Vagina (tissue), 2 donors: Measurements from ENCODE around the gene PRSS57. TPM values are rescaled to one million over a fixed set of nuclear protein-coding genes. Genes with fewer than 3 reads are reported as not detected.

Experiments
- DNase-seq, 2 donors: peaks; one replicate each; pipeline ENCODE4 v3.0.0-alpha.2; 2017; ENCODE audit errors: extremely low spot score in 2 of 2
- H3K27ac ChIP-seq: fragments of 200-600 bp; sonication (generic); one replicate; pipeline ENCODE4 v1.5.1; 2019
- H3K27me3 ChIP-seq: fragments of 200-600 bp; sonication (generic); one replicate; pipeline ENCODE4 v1.5.1; 2019
- H3K36me3 ChIP-seq, 2 donors: fragments of 200-600 bp; sonication (generic); one replicate each; pipeline ENCODE4 v1.5.1; 2017 to 2019
- H3K4me1 ChIP-seq: fragments of 200-600 bp; sonication (generic); one replicate; pipeline ENCODE4 v1.5.1; 2019
- H3K4me3 ChIP-seq, 2 donors: fragments of 200-600 bp; sonication (generic); 1 replicate in 1 of 2; 2 replicates in 1 of 2; pipeline ENCODE4 v1.5.1; 2016 to 2019
- H3K9me3 ChIP-seq: fragments of 200-600 bp; sonication (generic); one replicate; pipeline ENCODE4 v1.5.1; 2019
- POLR2A ChIP-seq, 2 donors: fragments of 450-650 bp; IDR thresholded peaks; one replicate each; pipeline ENCODE4 v1.6.1; 2017; ENCODE audit warnings: antibody characterized with exemption in 2 of 2, mild to moderate bottlenecking in 2 of 2, moderate library complexity in 2 of 2
- POLR2AphosphoS5 ChIP-seq, 2 donors: sonication (generic); formaldehyde crosslinking; IDR thresholded peaks; one replicate each; pipeline ENCODE4 v1.9.0; 2017; ENCODE audit warnings: antibody characterized with exemption in 2 of 2, mild to moderate bottlenecking in 2 of 2, low read depth in 1 of 2; ENCODE audit not compliant: insufficient read depth in 1 of 2
- intact Hi-C: fragments of 100-400 bp; cut with DNase I; formaldehyde crosslinking; loops from one replicate; pipeline ENCODE4 v1.15.1; 2023
- total RNA-seq: library from RNA; depleted of rRNA; stranded (reverse); fragments of >200 nt; gene quantifications from one replicate; pipeline ENCODE4 v1.2.3, GENCODE V29; 2016
- TF ChIP-seq, protein P1 (sequence below), 3 experiments: fragments of 450-650 bp in 2 of 3; fragments of 200-600 bp in 1 of 3; sonication (generic) in 1 of 3; IDR thresholded peaks; one replicate each; pipeline ENCODE4 v1.5.1; 2017 to 2019; ENCODE audit warnings: antibody characterized with exemption in 3 of 3, mild to moderate bottlenecking in 2 of 3, moderate library complexity in 2 of 3

PRSS57 gene
- total RNA-seq, 1 donor from 2014 or later = not detected

DNA sequence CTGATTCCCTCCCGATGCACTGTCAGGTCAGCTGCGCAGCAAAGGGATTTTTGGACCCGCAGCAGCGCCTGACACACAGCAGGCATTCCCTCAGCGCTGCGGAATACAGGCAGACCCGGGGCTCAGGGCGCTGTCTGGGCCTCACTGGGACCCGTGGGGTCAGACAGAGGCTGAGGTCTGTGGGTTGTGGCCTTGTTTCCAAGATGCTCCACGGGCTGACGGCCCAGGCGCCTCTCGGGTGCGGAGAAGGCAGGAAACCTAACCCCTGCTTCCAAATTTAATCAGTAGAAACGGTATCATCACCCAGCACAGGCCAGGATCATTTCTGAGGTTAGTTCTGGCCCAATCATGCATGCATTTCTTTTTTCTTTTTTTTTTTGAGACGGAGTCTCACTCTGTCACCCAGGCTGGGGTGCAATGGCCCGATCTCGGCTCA, 31.6 kb downstream of the PRSS57 start:
- peak overlapping the region; percentile 93 for H3K27ac ChIP-seq
- intact Hi-C loops = no loop called here
- no peaks in the 10 kb centered on the region for H3K9me3 ChIP-seq
- H3K36me3 ChIP-seq = no peaks in the 10 kb centered on the region
- H3K4me3 ChIP-seq = peak overlapping the region; percentile 66 to 74
- no peaks in the 10 kb centered on the region for H3K27me3 ChIP-seq
- H3K4me1 ChIP-seq = peaks cover 55% of the 10 kb centered on the region
- DNase-seq = no peak
- TF ChIP-seq POLR2A (IDR thresholded peaks at IDR 0.05) (no peak), POLR2AphosphoS5 (IDR thresholded peaks at IDR 0.05; ENCODE audit: insufficient read depth in 1 of 2, low read depth in 1 of 2) (peak in 1 of 2 donors; percentile 69)
- TF ChIP-seq, protein P1, sequence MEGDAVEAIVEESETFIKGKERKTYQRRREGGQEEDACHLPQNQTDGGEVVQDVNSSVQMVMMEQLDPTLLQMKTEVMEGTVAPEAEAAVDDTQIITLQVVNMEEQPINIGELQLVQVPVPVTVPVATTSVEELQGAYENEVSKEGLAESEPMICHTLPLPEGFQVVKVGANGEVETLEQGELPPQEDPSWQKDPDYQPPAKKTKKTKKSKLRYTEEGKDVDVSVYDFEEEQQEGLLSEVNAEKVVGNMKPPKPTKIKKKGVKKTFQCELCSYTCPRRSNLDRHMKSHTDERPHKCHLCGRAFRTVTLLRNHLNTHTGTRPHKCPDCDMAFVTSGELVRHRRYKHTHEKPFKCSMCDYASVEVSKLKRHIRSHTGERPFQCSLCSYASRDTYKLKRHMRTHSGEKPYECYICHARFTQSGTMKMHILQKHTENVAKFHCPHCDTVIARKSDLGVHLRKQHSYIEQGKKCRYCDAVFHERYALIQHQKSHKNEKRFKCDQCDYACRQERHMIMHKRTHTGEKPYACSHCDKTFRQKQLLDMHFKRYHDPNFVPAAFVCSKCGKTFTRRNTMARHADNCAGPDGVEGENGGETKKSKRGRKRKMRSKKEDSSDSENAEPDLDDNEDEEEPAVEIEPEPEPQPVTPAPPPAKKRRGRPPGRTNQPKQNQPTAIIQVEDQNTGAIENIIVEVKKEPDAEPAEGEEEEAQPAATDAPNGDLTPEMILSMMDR (IDR thresholded peaks at IDR 0.05) = no peak

DNA sequence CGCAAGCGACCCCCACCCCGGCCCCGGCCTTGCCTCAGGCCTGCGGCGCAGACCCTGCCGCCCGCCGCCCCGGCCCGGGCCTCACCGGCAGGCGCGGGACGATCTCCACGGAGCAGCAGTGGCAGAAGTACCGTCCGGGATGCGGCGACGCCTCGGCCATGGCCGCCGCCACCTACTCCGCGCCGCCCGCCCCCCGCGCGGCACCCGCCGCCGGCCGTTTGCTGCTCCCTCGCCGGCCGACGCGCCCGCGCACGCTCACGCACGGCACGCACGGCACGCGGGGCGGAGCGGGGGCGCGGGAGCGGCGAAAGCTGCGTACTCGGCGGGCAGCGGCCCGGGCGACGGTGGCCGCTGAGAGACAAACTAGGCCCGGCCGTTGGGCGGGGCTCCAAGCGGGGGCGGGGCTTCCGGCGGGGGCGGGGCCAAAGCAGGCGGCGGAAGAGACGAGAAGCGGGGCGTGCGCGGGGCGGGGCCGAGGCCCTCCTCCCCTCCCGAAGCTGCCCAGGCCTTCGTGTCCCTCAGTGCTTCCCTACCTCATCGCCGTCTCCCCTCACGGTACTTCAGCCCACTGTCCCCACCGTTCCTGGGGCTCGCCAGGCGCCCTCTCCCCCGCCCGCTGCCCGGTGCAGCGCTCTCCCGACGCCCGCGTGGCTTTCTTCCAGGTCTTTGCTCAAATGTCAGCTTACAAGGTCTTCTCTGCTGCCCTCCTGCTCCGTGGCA, 32.1 kb downstream of the PRSS57 start, which contains the start of gene RNF126:
Gene RNF126 (minus strand): TSS at position 253 of the 720 bp plus-strand sequence. CDS start 93 bp downstream, at position 160.
- no peak for DNase-seq
- Histone ChIP-seq H3K27me3 (no peaks in the 10 kb centered on the region), H3K9me3 (no peaks in the 10 kb centered on the region), H3K4me1 (peaks cover 61% of the 10 kb centered on the region), H3K4me3 (peak within 1 kb of the TSS; percentile 66 to 74), H3K27ac (peak within 1 kb of the TSS; percentile 93), H3K36me3 (no peaks in the 10 kb centered on the region)
- intact Hi-C loops = no loop called here
- TF ChIP-seq POLR2A (IDR thresholded peaks at IDR 0.05) (peak in 1 of 2 donors; percentile 52), POLR2AphosphoS5 (IDR thresholded peaks at IDR 0.05; ENCODE audit: insufficient read depth in 1 of 2, low read depth in 1 of 2) (peak; percentile 28 to 91)
- TF ChIP-seq, protein P1 (IDR thresholded peaks at IDR 0.05) = no peak

DNA sequence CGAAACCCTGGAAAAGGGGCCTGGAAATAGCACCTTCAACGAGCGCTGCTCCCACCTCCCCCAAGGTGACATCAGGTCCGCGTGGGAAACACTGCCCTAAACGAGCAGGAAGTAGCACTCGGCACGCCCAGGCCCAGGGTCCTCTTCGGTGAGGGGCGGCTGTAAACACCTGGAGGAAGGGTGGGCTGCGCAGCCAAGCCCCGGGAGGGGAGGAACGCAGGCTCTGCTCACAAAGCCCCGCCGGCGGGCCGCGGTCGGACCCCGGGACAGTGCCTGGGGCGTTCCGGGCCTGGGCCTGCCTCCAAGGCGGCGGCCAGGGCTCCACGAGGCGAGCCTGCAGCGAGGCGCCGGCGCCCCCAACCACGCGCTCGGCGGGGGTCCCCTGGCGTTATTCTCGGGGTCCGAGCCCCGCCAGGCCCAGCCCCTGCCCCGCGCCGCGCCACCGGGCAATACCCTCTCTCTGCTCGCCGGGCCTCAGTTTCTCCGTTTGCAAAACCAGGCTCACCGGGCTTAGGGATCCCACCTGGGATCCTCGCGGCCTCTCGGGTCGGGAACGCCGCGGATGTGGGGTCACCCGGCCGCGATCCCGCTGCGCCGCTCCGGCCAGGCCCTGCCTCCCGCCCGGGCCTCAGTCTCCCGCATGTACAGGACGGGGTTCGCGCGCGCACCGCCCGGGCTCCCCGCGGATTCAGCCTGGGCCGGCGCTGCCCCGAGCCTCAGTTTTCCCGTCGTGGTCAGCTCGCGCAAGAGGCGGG, 32.9 kb downstream of the PRSS57 start:
- H3K36me3 ChIP-seq = no peaks in the 10 kb centered on the region
- TF ChIP-seq, protein P1 (IDR thresholded peaks at IDR 0.05) = no peak
- TF ChIP-seq POLR2AphosphoS5 (IDR thresholded peaks at IDR 0.05; ENCODE audit: insufficient read depth in 1 of 2, low read depth in 1 of 2) = no peak
- no peak for TF ChIP-seq POLR2A (IDR thresholded peaks at IDR 0.05)
- intact Hi-C loops = no loop called here
- H3K4me3 ChIP-seq = peak overlapping the region; percentile 66 to 74
- H3K4me1 ChIP-seq = peaks cover 68% of the 10 kb centered on the region
- no peaks in the 10 kb centered on the region for H3K9me3 ChIP-seq
- DNase-seq = no peak
- H3K27ac ChIP-seq = peak overlapping the region; percentile 93
- H3K27me3 ChIP-seq = no peaks in the 10 kb centered on the region

DNA sequence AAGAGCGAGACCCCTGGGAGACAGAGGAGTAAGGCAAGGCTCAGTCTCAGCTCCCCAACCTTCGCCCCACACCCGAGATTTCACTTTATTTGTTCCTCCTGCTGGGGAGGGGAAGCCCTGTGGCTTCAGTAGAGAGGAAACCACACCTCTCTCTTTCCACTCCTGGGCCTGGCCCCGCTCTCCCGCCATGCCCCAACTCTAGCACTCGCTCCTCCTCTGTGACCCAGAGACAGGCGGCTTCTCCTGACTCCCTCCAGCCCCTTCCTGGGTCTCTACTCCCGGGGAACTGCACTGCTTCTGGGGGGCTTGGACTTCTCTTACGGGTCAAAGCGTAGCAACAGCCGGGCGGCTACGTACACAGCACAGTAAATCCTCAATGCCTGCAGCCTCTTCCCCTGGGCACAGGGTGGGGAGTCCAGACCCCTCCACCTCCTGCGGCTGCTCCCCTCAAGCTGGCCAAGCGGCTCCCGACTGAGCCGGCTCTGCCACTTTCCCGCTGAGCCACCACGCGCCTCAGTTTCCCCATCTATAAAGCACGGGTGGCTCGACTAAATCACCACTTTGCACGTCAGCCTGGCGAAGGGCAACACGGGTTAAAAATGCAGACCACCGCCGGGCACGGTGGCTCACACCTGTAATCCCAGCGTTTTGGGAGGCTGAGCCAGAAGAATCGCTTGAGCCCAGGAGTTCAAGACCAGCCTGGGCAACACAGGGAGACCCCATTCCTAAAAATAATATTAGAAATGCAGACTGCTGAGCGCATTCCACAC, 33.6 kb downstream of the PRSS57 start:
- TF ChIP-seq, protein P1 (IDR thresholded peaks at IDR 0.05) = no peak
- TF ChIP-seq POLR2A (IDR thresholded peaks at IDR 0.05) = no peak
- TF ChIP-seq POLR2AphosphoS5 (IDR thresholded peaks at IDR 0.05; ENCODE audit: insufficient read depth in 1 of 2, low read depth in 1 of 2) = no peak
- DNase-seq = no peak
- Histone ChIP-seq H3K9me3 (no peaks in the 10 kb centered on the region), H3K4me1 (peaks cover 72% of the 10 kb centered on the region), H3K27me3 (no peaks in the 10 kb centered on the region), H3K4me3 (peak overlapping the region; percentile 66 to 74), H3K27ac (peak overlapping the region; percentile 93), H3K36me3 (no peaks in the 10 kb centered on the region)
- intact Hi-C loops = loop anchor here (1.0 kb wide), 1 partner anchor 22 kb away; the partner anchor contains the start of gene FGF22
